Embryonic facial prominence (tissue), 1 donor: ENCODE data around the gene TNFSF11.

Experiments
- DNase-seq: peaks from one replicate; pipeline ENCODE4 v3.0.0-alpha.2; 2016; ENCODE audit errors: extremely low spot score

The TNFSF11 gene

GRCh38 chr13:42611086-42611779 lies 37.3 kb downstream of the TNFSF11 start:
- DNase-seq: no peak

- DNase-seq: no peak
Observed at GRCh38 chr13:42612021-42612765, 38.2 kb downstream of the TNFSF11 start.

- DNase-seq: no peak
Observed at GRCh38 chr13:42614436-42615035, 40.6 kb downstream of the TNFSF11 start.

- DNase-seq: no peak
Observed at GRCh38 chr13:42615691-42616090, 41.7 kb downstream of the TNFSF11 start.

GRCh38 chr13:42617221-42617620 lies 43.3 kb downstream of the TNFSF11 start:
- DNase-seq: no peak

- no peak for DNase-seq
Observed at GRCh38 chr13:42623916-42624315, 50.0 kb downstream of the TNFSF11 start.

DNA sequence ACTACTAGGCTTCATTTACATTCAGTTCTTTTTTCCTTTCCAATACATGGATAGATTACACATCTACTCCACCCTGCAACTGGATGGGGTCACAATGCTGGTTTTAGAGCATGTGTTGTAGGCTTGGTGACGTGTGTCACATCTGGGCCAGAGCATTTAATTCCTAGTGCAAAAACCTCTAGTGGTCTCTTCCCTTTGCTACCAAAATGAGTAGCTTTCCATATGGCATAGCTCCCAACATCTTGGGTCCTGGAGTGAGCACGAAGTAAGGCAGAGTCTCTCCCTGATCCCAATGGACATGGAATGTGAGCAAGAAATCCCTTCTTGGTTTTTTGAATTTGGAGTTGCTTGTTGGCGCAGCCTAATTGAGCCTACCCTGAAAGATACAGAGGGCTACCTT lies 51.7 kb downstream of the TNFSF11 start:
- DNase-seq: no peak

DNA sequence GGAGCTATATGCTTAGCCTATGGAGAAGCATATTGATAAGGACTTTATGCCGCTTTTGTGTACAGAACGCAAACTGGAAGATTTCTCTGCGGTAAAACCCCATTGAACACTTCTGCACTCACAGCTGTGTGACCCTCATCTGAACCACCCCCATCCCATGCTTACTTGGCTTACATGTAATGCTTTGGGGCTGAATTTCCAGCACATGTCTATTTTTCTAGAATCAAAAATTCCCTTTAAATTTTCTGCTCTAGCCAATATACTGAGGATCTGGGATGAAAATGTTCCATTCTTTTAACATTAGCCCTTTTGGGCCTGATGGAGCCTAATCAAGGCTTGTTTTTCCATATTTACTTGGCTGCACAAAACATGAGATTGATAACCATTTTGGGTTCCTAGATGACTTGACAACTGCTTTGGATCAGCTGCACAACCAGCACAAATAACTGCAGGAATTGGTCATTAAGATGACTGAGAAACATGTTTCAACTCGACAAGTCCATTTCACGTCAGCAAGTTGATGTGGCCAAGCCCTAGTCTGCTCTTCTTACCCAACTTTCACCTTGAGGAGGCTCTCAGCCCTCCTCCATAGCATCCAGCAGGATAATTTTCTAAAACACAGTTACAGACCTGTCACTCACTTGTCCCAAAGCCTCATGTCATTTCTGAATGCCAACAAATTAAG lies 52.4 kb downstream of the TNFSF11 start:
- no peak for DNase-seq

- DNase-seq: no peak
Observed at GRCh38 chr13:42628666-42629065, 54.7 kb downstream of the TNFSF11 start.

- no peak for DNase-seq
Observed at GRCh38 chr13:42631181-42631580, 57.2 kb downstream of the TNFSF11 start.

DNA sequence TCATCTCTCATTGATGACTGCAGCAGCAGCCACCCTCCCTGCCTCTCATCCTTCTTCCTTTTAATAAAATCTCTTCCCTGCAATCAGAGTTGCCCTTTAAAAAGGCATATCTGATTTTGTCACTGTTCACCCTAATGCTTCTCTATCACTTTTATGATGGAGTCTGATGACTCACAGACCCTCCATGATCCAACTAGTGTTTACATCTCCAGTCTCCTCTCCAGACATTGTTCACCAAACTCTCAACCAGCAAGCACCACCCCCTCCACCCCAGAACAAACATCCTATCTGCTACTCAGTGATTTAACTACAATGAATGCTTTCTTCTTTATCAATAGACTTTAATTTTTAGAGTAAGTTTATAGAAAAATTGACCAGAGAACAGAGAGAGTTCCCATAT lies 59.5 kb downstream of the TNFSF11 start:
- DNase-seq: no peak

DNA sequence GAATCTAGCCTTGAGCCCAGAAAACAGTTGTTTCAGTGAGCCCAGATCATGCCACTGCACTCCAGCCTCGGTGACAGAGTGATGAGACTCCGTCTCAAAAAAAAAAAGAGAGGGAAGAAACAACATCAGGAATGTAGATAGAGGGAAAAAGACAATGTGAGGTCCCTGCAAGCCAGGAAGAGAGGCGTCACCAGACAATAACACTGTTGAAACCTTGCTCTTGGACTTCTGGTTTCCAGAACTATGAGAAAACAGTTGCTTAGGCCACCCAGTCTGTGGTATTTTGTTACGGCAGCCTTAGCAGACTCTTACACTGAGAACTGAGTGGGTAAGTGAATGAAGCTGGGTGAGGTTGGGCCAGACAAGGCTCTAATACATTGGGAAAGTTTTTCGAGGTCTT lies 64.1 kb downstream of the TNFSF11 start:
- DNase-seq: no peak

- DNase-seq: no peak
Observed at GRCh38 chr13:42638886-42639285, 64.9 kb downstream of the TNFSF11 start.

GRCh38 chr13:42643076-42643475 lies 69.1 kb downstream of the TNFSF11 start:
- no peak for DNase-seq

- no peak for DNase-seq
Observed at GRCh38 chr13:42644841-42645240, 70.9 kb downstream of the TNFSF11 start.

DNA sequence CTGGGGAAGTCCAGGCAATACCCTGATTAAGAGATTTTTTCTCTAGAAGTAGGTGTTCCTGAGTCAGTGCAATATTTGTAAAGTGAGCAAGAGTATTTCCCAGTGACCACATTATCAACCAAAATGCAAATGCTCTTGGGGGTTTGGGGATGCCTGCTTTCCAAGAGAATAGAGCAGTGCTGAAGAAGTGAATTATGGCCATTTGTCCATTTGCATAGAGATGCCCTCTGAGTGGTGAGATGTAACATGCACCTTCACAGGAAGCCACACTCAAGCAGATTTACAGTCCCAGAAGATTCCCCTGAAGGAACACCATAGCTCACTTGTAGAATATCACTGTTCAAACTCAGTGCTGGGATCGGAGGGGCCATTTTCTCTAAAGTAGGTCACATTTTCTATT lies 71.8 kb downstream of the TNFSF11 start:
- DNase-seq: no peak

DNA sequence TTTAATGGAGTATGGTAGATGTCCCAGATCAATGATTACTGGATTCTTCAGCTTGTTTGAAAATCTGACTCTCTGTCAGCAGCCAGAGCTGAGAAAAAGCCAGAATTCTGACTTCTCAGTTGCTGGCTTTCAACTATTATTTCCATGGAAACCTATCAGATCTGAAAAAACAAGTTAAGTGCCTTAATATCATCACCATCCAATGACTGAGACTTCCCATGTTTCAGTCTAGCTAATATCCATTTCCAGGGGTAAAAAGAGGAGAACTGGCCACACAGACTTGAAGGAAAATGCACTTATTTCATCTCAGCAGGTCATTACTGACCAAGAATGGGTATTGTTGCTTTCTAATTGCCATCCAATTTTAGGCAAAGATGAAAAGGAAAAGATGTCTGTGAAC lies 75.2 kb downstream of the TNFSF11 start:
- DNase-seq: no peak

DNA sequence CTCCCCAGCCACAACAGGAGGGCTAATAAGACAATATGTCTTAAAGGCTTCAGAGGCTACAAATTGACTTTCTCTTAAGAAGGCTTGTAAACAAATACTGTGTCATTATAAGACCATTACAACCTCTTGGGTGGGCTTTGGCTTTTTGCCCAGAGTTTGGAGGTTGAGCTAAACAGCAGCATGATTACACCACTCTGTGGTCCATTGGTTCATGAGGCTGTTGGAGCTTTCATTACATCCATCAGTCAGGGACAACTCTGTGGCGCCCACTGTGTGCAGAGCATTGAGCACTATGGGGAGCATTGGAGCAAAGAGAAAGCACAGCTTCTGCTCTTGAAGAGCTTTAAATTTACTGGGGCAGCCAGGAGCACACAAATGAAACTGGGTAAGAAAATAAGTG lies 75.9 kb downstream of the TNFSF11 start:
- no peak for DNase-seq

GRCh38 chr13:42650506-42650905 lies 76.6 kb downstream of the TNFSF11 start:
- no peak for DNase-seq

DNA sequence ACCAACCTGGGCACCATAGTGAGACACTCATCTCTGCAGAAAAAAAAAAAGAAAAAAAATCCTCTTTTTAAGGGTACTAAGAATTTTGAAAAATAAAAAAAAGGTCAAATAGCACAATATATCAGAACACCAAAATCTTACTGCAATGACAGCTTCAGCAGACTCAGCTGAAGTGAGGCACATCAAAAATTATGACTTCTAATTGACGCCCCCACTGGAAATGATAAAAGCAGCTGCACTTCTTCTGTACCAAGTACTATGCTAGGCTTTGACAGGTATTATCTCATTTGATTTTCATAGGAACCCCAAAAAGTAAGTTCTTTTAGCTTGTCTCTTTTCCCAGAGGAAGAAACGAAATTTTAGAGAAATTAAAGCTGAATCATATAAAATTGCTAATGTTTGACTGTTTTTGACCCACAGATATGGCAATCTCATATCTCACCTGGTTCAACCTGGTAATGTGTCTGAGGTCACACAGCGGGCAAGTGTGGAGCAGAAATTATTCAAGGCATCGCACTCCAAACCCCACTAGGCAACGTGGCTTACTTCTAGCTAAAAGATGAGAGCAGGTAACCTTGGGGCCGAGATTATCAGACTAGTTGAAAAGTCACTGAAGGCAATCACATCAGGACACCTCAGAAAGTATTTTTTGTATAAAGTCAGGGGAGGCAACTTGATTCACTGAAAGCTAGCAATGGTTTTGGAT lies 78.1 kb downstream of the TNFSF11 start:
- DNase-seq: no peak

GRCh38 chr13:42652642-42653415 lies 78.9 kb downstream of the TNFSF11 start:
- no peak for DNase-seq
